Stimulated activated CD8-positive, alpha-beta memory T cell treated with anti-CD3 and anti-CD28 coated beads, Interleukin-15, amount 100 ng/mL, for 4 hours (primary cell): Measurements from ENCODE around the gene MAN2A2.
"Not testable (repeated sequence)": the region's sequence is repeated elsewhere in the genome, so short reads cannot be mapped to it uniquely, and the experiment has no call there.

ENCODE experiments used
- DNase-seq, 2 donors: peaks; one replicate each; pipeline ENCODE4 v3.0.0-alpha.2; 2020; ENCODE audit warnings: low read depth in 2 of 2

The MAN2A2 gene

GRCh38 chr15:90883976-90884718 is 19.0 kb upstream of the MAN2A2 start, which contains the start of gene FES:
Gene FES, plus strand, starts transcription at chr15:90884504. Its CDS starts 542 bp downstream, at chr15:90885046.
- DNase-seq, result no peak

- DNase-seq, result no peak
These were observed 18.2 kb upstream of the MAN2A2 start for GRCh38 chr15:90884719-90885431.

GRCh38 chr15:90885432-90886290 is 17.4 kb upstream of the MAN2A2 start:
- DNase-seq, result peak; percentile 52 to 57

GRCh38 chr15:90886291-90886614 is 16.8 kb upstream of the MAN2A2 start:
- DNase-seq, result no peak

GRCh38 chr15:90887037-90887481 is 16.0 kb upstream of the MAN2A2 start:
- DNase-seq, result no peak

GRCh38 chr15:90889313-90889730 is 13.8 kb upstream of the MAN2A2 start:
- no peak for DNase-seq

- no peak for DNase-seq
These were observed 13.2 kb upstream of the MAN2A2 start for GRCh38 chr15:90889736-90890456.

- no peak for DNase-seq
These were observed 12.3 kb upstream of the MAN2A2 start for GRCh38 chr15:90890839-90891238.

GRCh38 chr15:90891346-90891949 is 11.7 kb upstream of the MAN2A2 start:
- no peak for DNase-seq

GRCh38 chr15:90892023-90892422 is 11.1 kb upstream of the MAN2A2 start:
- DNase-seq, result no peak

- no peak for DNase-seq
These were observed 10.5 kb upstream of the MAN2A2 start for GRCh38 chr15:90892498-90893174.

GRCh38 chr15:90893175-90894090 is 9.7 kb upstream of the MAN2A2 start:
- DNase-seq, result no peak

- DNase-seq, result no peak
These were observed 7.5 kb upstream of the MAN2A2 start for GRCh38 chr15:90895571-90896117.

- not testable (repeated sequence) for DNase-seq
These were observed 5.9 kb upstream of the MAN2A2 start for GRCh38 chr15:90897131-90897655.

- DNase-seq, result no peak
These were observed 1.7 kb upstream of the MAN2A2 start for GRCh38 chr15:90901175-90902039.

GRCh38 chr15:90902040-90902839 is 862 bp upstream of the MAN2A2 start:
- DNase-seq, result peak; percentile 46 to 58
